Loucy (cell line): ENCODE results near the gene ZYG11A.
"Not testable (repeated sequence)": the region's sequence is repeated elsewhere in the genome, so short reads cannot be mapped to it uniquely, and the experiment has no call there.

ENCODE experiments used
- H2AFZ ChIP-seq: fragments of 200-600 bp; sonication (generic); 2 replicates; pipeline ENCODE4 v1.6.0; 2016; ENCODE audit warnings: antibody characterized with exemption, mild to moderate bottlenecking, low read length, moderate library complexity
- H3F3A ChIP-seq: fragments of 200-600 bp; 2 replicates; pipeline ENCODE4 v1.6.0; 2016; ENCODE audit warnings: antibody characterized with exemption, low read depth, mild to moderate bottlenecking
- H3K27me3 ChIP-seq: fragments of 200-600 bp; sonication (generic); 2 replicates; pipeline ENCODE4 v1.6.1; 2014; ENCODE audit warnings: low read length, mild to moderate bottlenecking; ENCODE audit not compliant: insufficient read depth, poor library complexity, severe bottlenecking
- H3K36me3 ChIP-seq: fragments of 200-600 bp; sonication (generic); 2 replicates; pipeline ENCODE4 v1.6.1; 2016; ENCODE audit warnings: low read length; ENCODE audit not compliant: insufficient read depth
- H3K4me1 ChIP-seq: fragments of 200-600 bp; sonication (generic); 2 replicates; pipeline ENCODE4 v1.5.1; 2014; ENCODE audit warnings: low read length, mild to moderate bottlenecking; ENCODE audit not compliant: insufficient read depth, poor library complexity, severe bottlenecking
- H3K4me2 ChIP-seq: fragments of 200-600 bp; sonication (generic); 2 replicates; pipeline ENCODE4 v1.6.0; 2014; ENCODE audit warnings: antibody characterized with exemption, low read length, low read depth, mild to moderate bottlenecking; ENCODE audit not compliant: poor library complexity, severe bottlenecking
- H3K4me3 ChIP-seq: fragments of 200-600 bp; sonication (generic); 2 replicates; pipeline ENCODE4 v1.5.1; 2014; ENCODE audit warnings: low read length, mild to moderate bottlenecking, mixed read lengths; ENCODE audit not compliant: poor library complexity, severe bottlenecking
- H3K79me2 ChIP-seq: fragments of 200-600 bp; sonication (generic); 2 replicates; pipeline ENCODE4 v1.6.1; 2014; ENCODE audit warnings: low read length; ENCODE audit not compliant: insufficient read depth
- H3K9ac ChIP-seq: fragments of 200-600 bp; sonication (generic); 2 replicates; pipeline ENCODE4 v1.6.0; 2014; ENCODE audit warnings: mild to moderate bottlenecking, low read depth, low read length, moderate library complexity; ENCODE audit not compliant: poor library complexity, severe bottlenecking
- H3K9me2 ChIP-seq: fragments of 200-600 bp; sonication (generic); replicated peaks from 2 replicates; pipeline ENCODE4 v1.6.1; 2016; ENCODE audit warnings: low read depth, low read length, mixed read lengths
- H3K9me3 ChIP-seq: fragments of 200-600 bp; sonication (generic); 2 replicates; pipeline ENCODE4 v1.6.1; 2014; ENCODE audit warnings: mild to moderate bottlenecking, antibody characterized with exemption, low read length, low read depth; ENCODE audit not compliant: insufficient read depth
- H4K20me1 ChIP-seq: fragments of 200-600 bp; sonication (generic); 2 replicates; pipeline ENCODE4 v1.6.0; 2014; ENCODE audit warnings: antibody characterized with exemption, low read length, mild to moderate bottlenecking; ENCODE audit not compliant: insufficient read depth, poor library complexity, severe bottlenecking
- EZH2phosphoT487 ChIP-seq: fragments of 200-600 bp; IDR thresholded peaks from 2 replicates; pipeline ENCODE4 v1.6.1; 2018; ENCODE audit warnings: antibody characterized with exemption, mild to moderate bottlenecking, moderate library complexity, borderline replicate concordance
- TF ChIP-seq, protein P1 (sequence below): fragments of 200-600 bp; sonication (generic); conservative IDR thresholded peaks from 2 replicates; pipeline ENCODE4 v1.5.1; 2014; ENCODE audit warnings: mild to moderate bottlenecking, antibody characterized with exemption, low read length

ZYG11A gene

DNA sequence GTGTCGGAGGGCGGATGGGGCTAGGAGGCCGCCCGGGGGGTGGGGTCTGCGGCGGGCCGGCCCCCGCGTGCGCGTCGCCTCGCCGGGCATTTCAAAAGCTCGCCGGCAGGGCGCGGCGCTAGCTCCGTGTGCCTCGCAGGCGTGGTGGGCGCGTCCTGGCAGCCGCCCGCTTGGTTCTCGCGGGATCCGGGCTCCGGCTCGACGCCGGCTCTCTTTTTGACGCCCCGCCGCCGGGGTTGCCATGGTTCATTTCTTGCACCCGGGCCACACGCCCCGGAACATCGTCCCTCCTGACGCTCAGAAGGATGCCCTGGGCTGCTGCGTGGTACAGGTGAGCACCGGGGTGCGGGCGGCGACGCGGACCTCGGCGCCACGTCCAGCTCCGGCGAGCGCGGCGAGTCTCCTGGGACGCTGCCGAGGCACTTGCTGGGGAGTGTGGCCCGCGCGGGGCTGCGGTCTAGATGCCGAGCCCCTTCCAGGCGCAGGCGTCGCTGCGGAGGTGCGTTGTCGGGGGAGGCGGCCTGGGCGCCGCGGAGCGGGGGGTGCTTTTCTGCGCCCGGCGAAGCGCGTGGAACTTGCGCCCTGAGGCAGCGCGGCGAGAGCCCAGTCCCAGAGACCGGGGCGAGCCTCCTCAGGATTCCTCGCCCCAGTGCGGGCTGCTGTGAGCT lies at the start of gene ZYG11A:
TSS of gene ZYG11A (plus strand) at position 118 of the 668 bp plus-strand sequence. CDS start at position 242, 124 bp downstream.
- Histone ChIP-seq H3K9ac (no peak within 1 kb of the TSS), H2AFZ (no peak within 1 kb of the TSS), H3F3A (no peaks in the 10 kb centered on the region), H3K9me3 (no peaks in the 10 kb centered on the region), H3K4me3 (no peak within 1 kb of the TSS), H3K4me2 (no peak within 1 kb of the TSS), H3K27me3 (no peaks in the 10 kb centered on the region), H3K9me2 (no peaks in the 10 kb centered on the region), H4K20me1 (no peaks in the 10 kb centered on the region), H3K79me2 (no peaks in the 10 kb centered on the region), H3K4me1 (no peaks in the 10 kb centered on the region), H3K36me3 (no peaks in the 10 kb centered on the region)
- no peak for TF ChIP-seq EZH2phosphoT487
- TF ChIP-seq, protein P1, sequence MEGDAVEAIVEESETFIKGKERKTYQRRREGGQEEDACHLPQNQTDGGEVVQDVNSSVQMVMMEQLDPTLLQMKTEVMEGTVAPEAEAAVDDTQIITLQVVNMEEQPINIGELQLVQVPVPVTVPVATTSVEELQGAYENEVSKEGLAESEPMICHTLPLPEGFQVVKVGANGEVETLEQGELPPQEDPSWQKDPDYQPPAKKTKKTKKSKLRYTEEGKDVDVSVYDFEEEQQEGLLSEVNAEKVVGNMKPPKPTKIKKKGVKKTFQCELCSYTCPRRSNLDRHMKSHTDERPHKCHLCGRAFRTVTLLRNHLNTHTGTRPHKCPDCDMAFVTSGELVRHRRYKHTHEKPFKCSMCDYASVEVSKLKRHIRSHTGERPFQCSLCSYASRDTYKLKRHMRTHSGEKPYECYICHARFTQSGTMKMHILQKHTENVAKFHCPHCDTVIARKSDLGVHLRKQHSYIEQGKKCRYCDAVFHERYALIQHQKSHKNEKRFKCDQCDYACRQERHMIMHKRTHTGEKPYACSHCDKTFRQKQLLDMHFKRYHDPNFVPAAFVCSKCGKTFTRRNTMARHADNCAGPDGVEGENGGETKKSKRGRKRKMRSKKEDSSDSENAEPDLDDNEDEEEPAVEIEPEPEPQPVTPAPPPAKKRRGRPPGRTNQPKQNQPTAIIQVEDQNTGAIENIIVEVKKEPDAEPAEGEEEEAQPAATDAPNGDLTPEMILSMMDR, result no peak

DNA sequence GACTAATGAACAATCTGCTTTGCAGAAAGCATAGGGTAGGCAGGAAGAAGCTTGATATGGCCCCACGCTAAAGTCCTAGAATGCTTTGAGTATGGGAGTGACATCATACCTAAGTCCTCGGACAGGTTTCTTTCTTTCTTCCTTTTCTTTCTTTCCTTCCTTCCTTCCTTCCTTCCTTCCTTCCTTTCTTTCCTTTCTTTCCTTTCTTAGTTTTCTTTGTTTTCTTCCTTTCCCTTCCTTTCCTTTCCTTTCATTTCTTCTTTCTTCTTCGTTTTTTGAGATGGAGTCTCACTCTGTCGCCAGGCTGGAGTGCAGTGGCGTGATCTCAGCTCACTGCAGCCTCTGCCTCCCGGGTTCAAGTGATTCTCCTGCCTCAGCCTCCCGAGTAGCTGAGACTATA lies 48.8 kb upstream of the ZYG11A start:
- H2AFZ ChIP-seq, H3K9me3 ChIP-seq, H3K79me2 ChIP-seq, H4K20me1 ChIP-seq, H3K4me3 ChIP-seq, H3K27me3 ChIP-seq, H3K9me2 ChIP-seq, H3K4me2 ChIP-seq, H3K9ac ChIP-seq: not testable (repeated sequence)
- peaks cover 26% of the 10 kb centered on the region; the same call in 1 of the 2 replicates for H3K36me3 ChIP-seq
- H3F3A ChIP-seq, result peaks cover 21% of the 10 kb centered on the region
- H3K4me1 ChIP-seq, result peaks cover 35% of the 10 kb centered on the region

DNA sequence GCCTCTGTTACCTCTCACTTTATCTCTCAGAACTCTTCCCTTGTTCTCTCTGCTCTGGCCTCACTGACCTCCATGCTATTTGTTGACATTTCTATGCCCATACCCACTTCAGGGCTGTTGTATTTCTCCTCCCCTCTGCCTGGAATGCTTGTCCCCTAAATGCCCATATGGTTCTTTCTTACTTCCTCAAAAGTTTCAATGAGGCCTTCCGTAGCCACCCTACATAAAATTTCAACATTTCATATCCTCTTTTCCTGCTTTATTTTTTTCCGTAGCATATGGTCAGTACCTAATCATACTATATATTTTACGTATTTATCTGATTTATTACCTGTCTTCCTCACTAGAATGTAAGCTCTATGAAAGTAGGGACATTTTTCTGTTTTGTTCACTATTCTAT lies 47.1 kb upstream of the ZYG11A start:
- Histone ChIP-seq H2AFZ (no peak overlapping the region), H3F3A (peaks cover 21% of the 10 kb centered on the region), H3K36me3 (peaks cover 22% of the 10 kb centered on the region; the same call in 1 of the 2 replicates), H3K79me2 (no peaks in the 10 kb centered on the region), H3K4me2 (no peak overlapping the region), H3K9me2 (no peaks in the 10 kb centered on the region), H3K9me3 (no peaks in the 10 kb centered on the region), H3K27me3 (no peaks in the 10 kb centered on the region), H3K4me3 (no peak overlapping the region), H3K9ac (no peak overlapping the region), H4K20me1 (no peaks in the 10 kb centered on the region), H3K4me1 (peaks cover 36% of the 10 kb centered on the region)
- TF ChIP-seq, protein P1, result no peak
- no peak for TF ChIP-seq EZH2phosphoT487

DNA sequence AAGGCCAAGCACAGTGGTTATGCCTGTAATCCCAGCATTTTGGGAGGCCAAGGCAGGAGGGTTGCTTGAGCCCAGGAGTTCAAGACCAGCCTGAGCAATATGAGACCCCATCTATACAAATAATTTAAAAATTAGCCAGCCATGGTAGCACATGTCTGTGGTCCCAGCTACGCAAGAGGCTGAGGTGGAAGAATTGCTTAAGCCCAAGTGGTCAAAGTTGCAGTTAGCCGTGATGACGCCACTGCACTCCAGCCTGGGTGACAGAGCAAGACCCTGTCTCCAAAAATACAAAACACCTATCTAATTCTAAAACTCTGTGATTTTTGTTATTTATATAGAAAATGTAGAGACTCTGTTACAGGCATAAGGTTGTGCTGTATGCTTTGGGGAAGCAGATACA lies 44.2 kb upstream of the ZYG11A start:
- Histone ChIP-seq H3K4me3 (no peak overlapping the region), H3K4me2 (no peak overlapping the region), H3K4me1 (peaks cover 14% of the 10 kb centered on the region), H3K36me3 (peaks cover 22% of the 10 kb centered on the region; the same call in 1 of the 2 replicates), H3K9ac (no peak overlapping the region), H3K27me3 (no peaks in the 10 kb centered on the region), H4K20me1 (no peaks in the 10 kb centered on the region), H3K79me2 (no peaks in the 10 kb centered on the region), H2AFZ (no peak overlapping the region), H3F3A (peaks cover 4% of the 10 kb centered on the region; the same call in 1 of the 2 replicates), H3K9me3 (no peaks in the 10 kb centered on the region), H3K9me2 (no peaks in the 10 kb centered on the region)
- TF ChIP-seq EZH2phosphoT487, result no peak
- TF ChIP-seq, protein P1, result no peak
